Measurements from ENCODE around the gene RXFP2.

DNA sequence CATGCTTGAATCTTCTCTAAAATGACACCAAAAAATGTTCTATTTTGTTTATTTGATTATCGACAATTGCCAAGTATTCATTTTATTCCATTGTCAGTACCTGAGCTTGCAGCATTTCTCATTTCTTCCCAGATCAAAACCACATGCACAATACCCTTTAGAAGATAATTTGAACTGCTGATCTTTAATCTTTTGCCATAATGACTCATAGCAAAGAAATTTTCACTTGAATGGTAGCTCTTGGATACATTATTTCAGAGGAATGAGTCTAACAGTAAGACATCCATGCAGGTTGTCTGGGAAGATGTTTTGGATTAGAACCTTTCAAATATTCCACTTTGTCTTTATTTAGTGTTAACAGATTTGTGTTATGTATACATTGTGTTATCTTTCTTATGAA, 42.0 kb upstream of the RXFP2 start:
- TF ChIP-seq, protein P1, sequence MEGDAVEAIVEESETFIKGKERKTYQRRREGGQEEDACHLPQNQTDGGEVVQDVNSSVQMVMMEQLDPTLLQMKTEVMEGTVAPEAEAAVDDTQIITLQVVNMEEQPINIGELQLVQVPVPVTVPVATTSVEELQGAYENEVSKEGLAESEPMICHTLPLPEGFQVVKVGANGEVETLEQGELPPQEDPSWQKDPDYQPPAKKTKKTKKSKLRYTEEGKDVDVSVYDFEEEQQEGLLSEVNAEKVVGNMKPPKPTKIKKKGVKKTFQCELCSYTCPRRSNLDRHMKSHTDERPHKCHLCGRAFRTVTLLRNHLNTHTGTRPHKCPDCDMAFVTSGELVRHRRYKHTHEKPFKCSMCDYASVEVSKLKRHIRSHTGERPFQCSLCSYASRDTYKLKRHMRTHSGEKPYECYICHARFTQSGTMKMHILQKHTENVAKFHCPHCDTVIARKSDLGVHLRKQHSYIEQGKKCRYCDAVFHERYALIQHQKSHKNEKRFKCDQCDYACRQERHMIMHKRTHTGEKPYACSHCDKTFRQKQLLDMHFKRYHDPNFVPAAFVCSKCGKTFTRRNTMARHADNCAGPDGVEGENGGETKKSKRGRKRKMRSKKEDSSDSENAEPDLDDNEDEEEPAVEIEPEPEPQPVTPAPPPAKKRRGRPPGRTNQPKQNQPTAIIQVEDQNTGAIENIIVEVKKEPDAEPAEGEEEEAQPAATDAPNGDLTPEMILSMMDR (IDR thresholded peaks at IDR 0.05), result no peak
- no peak for TF ChIP-seq POLR2A (IDR thresholded peaks at IDR 0.05)
